HL-60 (cell line): ENCODE measurements around the gene AGO3.

Experiments used
- DNase-seq, 2 experiments: peaks; one replicate each; pipeline ENCODE4 v3.0.0-alpha.2; 2010 to 2020; ENCODE audit warnings: low read depth in 1 of 2, low spot score in 1 of 2
- H3K27ac ChIP-seq: fragments of 250-450 bp; sonication (Bioruptor Pico); replicated peaks from 2 replicates; pipeline ENCODE4 v1.5.1; 2020; ENCODE audit warnings: mild to moderate bottlenecking, moderate library complexity
- H3K27me3 ChIP-seq: fragments of 250-450 bp; sonication (Bioruptor Pico); 2 replicates; pipeline ENCODE4 v1.5.1; 2021; ENCODE audit warnings: mild to moderate bottlenecking, moderate library complexity; ENCODE audit not compliant: insufficient read depth, poor library complexity, severe bottlenecking
- H3K4me3 ChIP-seq: replicated peaks from 2 replicates; pipeline ENCODE4 v1.5.1; 2011; ENCODE audit warnings: mild to moderate bottlenecking, control low read depth, low read length; ENCODE audit not compliant: insufficient read depth
- GABPA ChIP-seq: IDR thresholded peaks from 2 replicates; pipeline ENCODE4 v1.6.1; 2012; ENCODE audit warnings: low read depth
- POLR2AphosphoS5 ChIP-seq: IDR thresholded peaks from 2 replicates; pipeline ENCODE4 v1.6.1; 2012; ENCODE audit warnings: low read depth
- SPI1 ChIP-seq: IDR thresholded peaks from 2 replicates; pipeline ENCODE4 v1.6.1; 2012; ENCODE audit warnings: low read depth, mild to moderate bottlenecking, borderline replicate concordance
- TF ChIP-seq, protein P1 (sequence below): IDR thresholded peaks from one replicate; pipeline ENCODE4 v1.5.1; 2011; ENCODE audit warnings: low read length, control low read depth, inconsistent platforms; ENCODE audit not compliant: insufficient read depth
- TF ChIP-seq, protein P2 (sequence below): IDR thresholded peaks from 2 replicates; pipeline ENCODE4 v1.6.1; 2012; ENCODE audit warnings: low read depth; ENCODE audit not compliant: insufficient replicate concordance

AGO3 gene

DNA sequence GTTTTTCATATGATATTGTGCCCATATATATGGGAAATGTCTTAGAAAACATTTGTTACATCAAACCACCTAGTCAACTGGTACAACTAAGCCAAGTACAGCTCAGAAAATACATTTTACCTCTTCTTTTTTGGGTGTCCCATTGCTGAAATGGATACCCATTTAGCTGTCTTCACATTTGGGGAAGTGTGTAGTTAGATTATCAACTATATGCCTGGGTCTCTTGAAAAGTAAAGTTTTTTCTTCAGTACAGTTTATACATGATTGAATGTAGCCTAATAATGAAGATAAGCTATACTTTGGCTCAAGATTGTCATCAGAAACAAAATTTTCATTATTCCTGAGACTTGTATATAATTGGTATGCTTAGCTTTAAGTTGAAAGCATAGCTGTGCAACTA lies 2.0 kb downstream of the AGO3 start:
- Histone ChIP-seq H3K27ac (no peak overlapping the region), H3K4me3 (no peak overlapping the region), H3K27me3 (no peaks in the 10 kb centered on the region)
- no peak for TF ChIP-seq POLR2AphosphoS5
- peak; percentile 85 for TF ChIP-seq SPI1
- TF ChIP-seq GABPA: no peak
- TF ChIP-seq, protein P1, sequence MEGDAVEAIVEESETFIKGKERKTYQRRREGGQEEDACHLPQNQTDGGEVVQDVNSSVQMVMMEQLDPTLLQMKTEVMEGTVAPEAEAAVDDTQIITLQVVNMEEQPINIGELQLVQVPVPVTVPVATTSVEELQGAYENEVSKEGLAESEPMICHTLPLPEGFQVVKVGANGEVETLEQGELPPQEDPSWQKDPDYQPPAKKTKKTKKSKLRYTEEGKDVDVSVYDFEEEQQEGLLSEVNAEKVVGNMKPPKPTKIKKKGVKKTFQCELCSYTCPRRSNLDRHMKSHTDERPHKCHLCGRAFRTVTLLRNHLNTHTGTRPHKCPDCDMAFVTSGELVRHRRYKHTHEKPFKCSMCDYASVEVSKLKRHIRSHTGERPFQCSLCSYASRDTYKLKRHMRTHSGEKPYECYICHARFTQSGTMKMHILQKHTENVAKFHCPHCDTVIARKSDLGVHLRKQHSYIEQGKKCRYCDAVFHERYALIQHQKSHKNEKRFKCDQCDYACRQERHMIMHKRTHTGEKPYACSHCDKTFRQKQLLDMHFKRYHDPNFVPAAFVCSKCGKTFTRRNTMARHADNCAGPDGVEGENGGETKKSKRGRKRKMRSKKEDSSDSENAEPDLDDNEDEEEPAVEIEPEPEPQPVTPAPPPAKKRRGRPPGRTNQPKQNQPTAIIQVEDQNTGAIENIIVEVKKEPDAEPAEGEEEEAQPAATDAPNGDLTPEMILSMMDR: no peak
- TF ChIP-seq, protein P2, sequence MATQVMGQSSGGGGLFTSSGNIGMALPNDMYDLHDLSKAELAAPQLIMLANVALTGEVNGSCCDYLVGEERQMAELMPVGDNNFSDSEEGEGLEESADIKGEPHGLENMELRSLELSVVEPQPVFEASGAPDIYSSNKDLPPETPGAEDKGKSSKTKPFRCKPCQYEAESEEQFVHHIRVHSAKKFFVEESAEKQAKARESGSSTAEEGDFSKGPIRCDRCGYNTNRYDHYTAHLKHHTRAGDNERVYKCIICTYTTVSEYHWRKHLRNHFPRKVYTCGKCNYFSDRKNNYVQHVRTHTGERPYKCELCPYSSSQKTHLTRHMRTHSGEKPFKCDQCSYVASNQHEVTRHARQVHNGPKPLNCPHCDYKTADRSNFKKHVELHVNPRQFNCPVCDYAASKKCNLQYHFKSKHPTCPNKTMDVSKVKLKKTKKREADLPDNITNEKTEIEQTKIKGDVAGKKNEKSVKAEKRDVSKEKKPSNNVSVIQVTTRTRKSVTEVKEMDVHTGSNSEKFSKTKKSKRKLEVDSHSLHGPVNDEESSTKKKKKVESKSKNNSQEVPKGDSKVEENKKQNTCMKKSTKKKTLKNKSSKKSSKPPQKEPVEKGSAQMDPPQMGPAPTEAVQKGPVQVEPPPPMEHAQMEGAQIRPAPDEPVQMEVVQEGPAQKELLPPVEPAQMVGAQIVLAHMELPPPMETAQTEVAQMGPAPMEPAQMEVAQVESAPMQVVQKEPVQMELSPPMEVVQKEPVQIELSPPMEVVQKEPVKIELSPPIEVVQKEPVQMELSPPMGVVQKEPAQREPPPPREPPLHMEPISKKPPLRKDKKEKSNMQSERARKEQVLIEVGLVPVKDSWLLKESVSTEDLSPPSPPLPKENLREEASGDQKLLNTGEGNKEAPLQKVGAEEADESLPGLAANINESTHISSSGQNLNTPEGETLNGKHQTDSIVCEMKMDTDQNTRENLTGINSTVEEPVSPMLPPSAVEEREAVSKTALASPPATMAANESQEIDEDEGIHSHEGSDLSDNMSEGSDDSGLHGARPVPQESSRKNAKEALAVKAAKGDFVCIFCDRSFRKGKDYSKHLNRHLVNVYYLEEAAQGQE: no peak
- DNase-seq: no peak

DNA sequence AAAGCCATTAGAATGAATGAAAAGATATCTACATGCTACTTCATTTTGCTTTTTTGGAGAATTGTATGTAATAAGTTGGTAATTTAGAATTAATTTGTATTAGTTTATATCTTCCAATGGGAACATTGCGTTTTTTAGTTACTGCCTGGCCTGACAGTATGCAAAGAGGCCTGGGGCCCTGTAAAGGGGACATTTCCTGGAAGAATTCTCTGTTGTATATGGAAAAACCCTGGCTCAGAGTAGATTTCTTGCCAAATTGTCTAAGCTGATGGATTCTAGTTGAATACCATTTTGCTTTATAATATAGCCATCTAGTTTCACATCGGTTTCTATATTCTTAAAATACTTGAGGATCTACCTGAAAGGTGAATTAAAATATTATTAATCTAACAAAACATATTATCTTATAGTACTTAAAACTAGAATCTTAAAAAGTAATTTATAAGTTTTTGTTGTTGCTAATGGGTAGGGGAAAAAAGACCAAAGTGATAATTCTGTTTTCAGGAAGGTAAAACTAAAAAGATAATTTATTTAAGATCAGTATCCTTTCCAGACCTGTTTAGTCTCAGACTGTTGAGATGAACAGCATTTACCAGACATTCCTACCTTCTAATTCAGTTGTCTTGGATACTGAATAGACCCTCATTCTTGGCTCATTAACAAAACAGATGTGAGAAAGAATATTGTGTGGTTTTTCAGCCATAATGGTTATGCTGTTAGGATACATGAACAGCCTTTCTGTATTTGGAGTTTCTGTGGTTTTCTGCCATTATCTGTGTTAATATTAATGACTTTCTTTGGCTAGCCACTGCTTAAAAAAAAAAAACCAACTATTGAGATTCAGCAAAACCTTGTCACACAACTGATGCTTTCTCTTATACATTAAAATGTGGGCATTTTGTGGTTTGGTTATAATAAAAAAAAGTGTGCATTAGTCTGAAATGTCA lies 4.8 kb downstream of the AGO3 start:
- Histone ChIP-seq H3K4me3 (no peak overlapping the region), H3K27me3 (no peaks in the 10 kb centered on the region)

DNA sequence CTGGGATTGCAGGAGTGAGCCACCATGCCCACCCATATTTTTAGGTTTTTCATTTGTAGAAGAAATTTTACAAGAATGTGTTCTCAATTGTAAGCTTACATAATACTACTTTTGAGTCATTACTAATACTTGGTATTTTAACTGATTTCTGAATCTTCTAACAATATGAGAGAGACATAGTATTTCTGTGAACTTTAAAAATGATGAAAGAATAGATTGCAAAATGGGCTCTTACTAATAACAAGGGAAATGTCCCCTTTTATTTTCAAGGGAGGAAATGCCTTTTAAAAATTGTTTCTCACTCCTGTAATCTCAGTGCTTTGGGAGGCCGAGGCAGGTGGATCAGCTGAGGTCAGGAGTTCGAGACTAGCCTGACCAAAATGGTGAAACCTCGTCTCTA lies 5.9 kb downstream of the AGO3 start:
- Histone ChIP-seq H3K4me3 (no peak overlapping the region), H3K27me3 (no peaks in the 10 kb centered on the region), H3K27ac (no peak overlapping the region)
- no peak for DNase-seq
- TF ChIP-seq, protein P1: no peak
- TF ChIP-seq GABPA (no peak), POLR2AphosphoS5 (no peak), SPI1 (no peak)
- TF ChIP-seq, protein P2: no peak

More for the DNA sequence above, 4.8 kb downstream of the AGO3 start:
- TF ChIP-seq, protein P2: no peak
- TF ChIP-seq, protein P1: no peak
- TF ChIP-seq POLR2AphosphoS5 (no peak), GABPA (no peak), SPI1 (no peak)
- DNase-seq: no peak
- H3K27ac ChIP-seq: no peak overlapping the region
